ENCODE data around the gene DAPK1. TPM values are rescaled to one million over a fixed set of nuclear protein-coding genes. Genes with fewer than 3 reads are reported as not detected.

DAPK1 gene
- total and polyA plus RNA-seq, 7 donors, result 0.66 to 8.4 (median 2.2) TPM

GRCh38 chr9:87647114-87647513, 149.4 kb downstream of the DAPK1 start:
- intact Hi-C loops (cut with DNase I), result no loop called here
- no peak for ATAC-seq
- WGBS, 3 donors, result 88 to 97% (median 89%) methylated on average over 8 of the region's 8 CpGs

GRCh38 chr9:87648606-87649005, 150.9 kb downstream of the DAPK1 start:
- DNase-seq, result no peak
- Histone ChIP-seq H3K36me3 (ENCODE audit: insufficient read depth in 1 of 2, low read depth in 1 of 2) (no peaks in the 10 kb centered on the region), H3K27ac (no peak overlapping the region), H3K4me1 (no peaks in the 10 kb centered on the region), H3K4me3 (no peak overlapping the region), H3K9me3 (no peaks in the 10 kb centered on the region), H3K27me3 (ENCODE audit: insufficient read depth in 3 of 3, low read length in 2 of 3) (no peaks in the 10 kb centered on the region)
- 93 to 98% (median 95%) methylated on average over 7 of the region's 7 CpGs for WGBS, 3 donors
- intact Hi-C loops (cut with DNase I), result no loop called here
- TF ChIP-seq CTCF (IDR thresholded peaks at IDR 0.05), result no peak
- ATAC-seq, result no peak

More at GRCh38 chr9:87647114-87647513, 149.4 kb downstream of the DAPK1 start:
- H3K4me1 ChIP-seq, result no peaks in the 10 kb centered on the region
- DNase-seq, result no peak
- H3K36me3 ChIP-seq (ENCODE audit: insufficient read depth in 1 of 2, low read depth in 1 of 2), result no peaks in the 10 kb centered on the region
- no peaks in the 10 kb centered on the region for H3K27me3 ChIP-seq (ENCODE audit: insufficient read depth in 3 of 3, low read length in 2 of 3)
- H3K4me3 ChIP-seq, result no peak overlapping the region
- no peaks in the 10 kb centered on the region for H3K9me3 ChIP-seq
- H3K27ac ChIP-seq, result no peak overlapping the region
- no peak for TF ChIP-seq CTCF (IDR thresholded peaks at IDR 0.05)

GRCh38 chr9:87650611-87651295, 153.1 kb downstream of the DAPK1 start:
- 84 to 91% (median 85%) methylated on average over 8 of the region's 8 CpGs for WGBS, 3 donors

DNA sequence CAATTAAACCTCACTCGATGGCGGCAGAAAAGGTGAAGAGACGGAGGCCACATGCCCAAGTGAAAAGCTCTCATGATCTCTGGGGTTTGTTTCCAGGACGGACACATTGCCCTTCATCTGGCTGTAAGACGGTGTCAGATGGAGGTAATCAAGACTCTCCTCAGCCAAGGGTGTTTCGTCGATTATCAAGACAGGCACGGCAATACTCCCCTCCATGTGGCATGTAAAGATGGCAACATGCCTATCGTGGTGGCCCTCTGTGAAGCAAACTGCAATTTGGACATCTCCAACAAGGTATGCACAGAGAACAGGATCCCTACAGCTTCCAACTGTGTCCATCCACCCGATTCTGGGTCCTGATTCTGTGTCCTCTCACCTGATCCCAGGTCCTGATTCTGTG, 153.8 kb downstream of the DAPK1 start:
- WGBS, 3 donors, result 91 to 97% (median 94%) methylated on average over 10 of the region's 10 CpGs
- H3K27me3 ChIP-seq (ENCODE audit: insufficient read depth in 3 of 3, low read length in 2 of 3), result no peaks in the 10 kb centered on the region
- no peak for TF ChIP-seq CTCF (IDR thresholded peaks at IDR 0.05)
- no peaks in the 10 kb centered on the region for H3K9me3 ChIP-seq
- DNase-seq (no peak), ATAC-seq (no peak)
- H3K4me3 ChIP-seq, result no peak overlapping the region
- H3K4me1 ChIP-seq, result no peaks in the 10 kb centered on the region
- intact Hi-C loops (cut with DNase I), result no loop called here
- no peak overlapping the region for H3K27ac ChIP-seq
- H3K36me3 ChIP-seq (ENCODE audit: insufficient read depth in 1 of 2, low read depth in 1 of 2), result no peaks in the 10 kb centered on the region

More at GRCh38 chr9:87650611-87651295, 153.1 kb downstream of the DAPK1 start:
- Histone ChIP-seq H3K4me1 (no peaks in the 10 kb centered on the region), H3K4me3 (no peak overlapping the region), H3K36me3 (ENCODE audit: insufficient read depth in 1 of 2, low read depth in 1 of 2) (no peaks in the 10 kb centered on the region), H3K9me3 (no peaks in the 10 kb centered on the region), H3K27me3 (ENCODE audit: insufficient read depth in 3 of 3, low read length in 2 of 3) (no peaks in the 10 kb centered on the region), H3K27ac (no peak overlapping the region)
- TF ChIP-seq CTCF (IDR thresholded peaks at IDR 0.05), result no peak
- ATAC-seq (no peak), DNase-seq (no peak)
- intact Hi-C loops (cut with DNase I), result no loop called here

DNA sequence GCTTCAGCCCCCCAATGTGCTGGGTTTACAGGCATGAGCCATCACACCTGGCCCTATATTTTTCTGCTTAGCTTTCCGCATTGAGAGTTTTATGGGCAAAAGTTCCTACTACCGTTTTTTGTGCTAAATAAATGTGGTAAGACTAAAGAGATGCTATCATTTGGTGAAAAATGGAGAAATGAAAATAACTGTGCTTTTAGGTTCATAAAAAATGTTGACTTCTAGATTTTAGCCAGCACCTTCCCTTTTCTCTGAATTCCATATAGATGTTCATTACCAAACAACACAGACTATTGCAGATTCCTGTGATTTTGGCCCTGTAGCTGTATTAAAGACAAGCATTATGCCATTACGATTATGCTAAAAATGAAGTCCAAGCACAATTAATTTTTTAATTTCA, 156.3 kb downstream of the DAPK1 start:
- no peak for ATAC-seq
- TF ChIP-seq CTCF (IDR thresholded peaks at IDR 0.05), result no peak
- no peak for DNase-seq
- Histone ChIP-seq H3K27ac (no peak overlapping the region), H3K36me3 (ENCODE audit: insufficient read depth in 1 of 2, low read depth in 1 of 2) (no peaks in the 10 kb centered on the region), H3K4me1 (no peaks in the 10 kb centered on the region), H3K4me3 (no peak overlapping the region), H3K27me3 (ENCODE audit: insufficient read depth in 3 of 3, low read length in 2 of 3) (no peaks in the 10 kb centered on the region), H3K9me3 (no peaks in the 10 kb centered on the region)
- WGBS, 3 donors, result 90 to 95% (median 92%) methylated on average over 3 of the region's 3 CpGs
- intact Hi-C loops (cut with DNase I), result no loop called here
